M059J (cell line): ENCODE data around the gene TAX1BP3. TPM values are rescaled to one million over a fixed set of nuclear protein-coding genes. Genes with fewer than 3 reads are reported as not detected.
A peak's percentile ranks its signal among the peaks of the same experiment; 100 is the strongest.

Experiments used
- DNase-seq: peaks from one replicate; pipeline ENCODE4 v3.0.0-alpha.2; 2012; ENCODE audit warnings: low read depth
- total RNA-seq: library from RNA; depleted of rRNA; stranded (reverse); fragments of >200 nt; shearing (Covaris generic); gene quantifications from 2 replicates; pipeline ENCODE4 v1.2.3, GENCODE V29; 2014

Gene TAX1BP3
- total RNA-seq, 1 experiment from 2014 or later: 243 TPM

DNA sequence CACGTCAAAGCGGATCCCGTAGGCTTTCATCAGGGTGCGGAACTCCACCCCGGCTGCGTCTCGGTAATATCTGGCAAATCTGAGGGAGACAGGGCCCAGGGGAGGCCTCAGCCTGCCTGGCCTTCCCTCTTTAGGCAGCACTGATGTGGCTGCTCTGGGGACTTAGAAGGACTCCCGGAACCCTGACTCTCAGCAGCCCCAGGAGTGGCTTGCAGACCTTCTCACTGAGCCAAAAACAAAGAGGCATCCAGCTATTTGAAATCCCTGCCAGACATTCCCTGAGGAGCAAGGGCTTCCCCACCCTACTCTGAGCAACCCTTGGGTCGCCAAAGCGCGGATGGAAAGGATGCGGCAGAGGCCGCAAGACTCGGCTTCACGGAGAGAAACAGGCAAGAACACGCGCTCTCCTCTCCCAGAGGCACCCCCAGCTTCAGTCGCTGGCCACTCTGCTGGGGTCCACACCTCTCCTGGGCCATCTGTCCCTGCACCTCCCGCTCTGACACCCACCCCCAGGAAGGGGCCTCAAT, 19.7 kb upstream of the TAX1BP3 start:
- no peak for DNase-seq

DNA sequence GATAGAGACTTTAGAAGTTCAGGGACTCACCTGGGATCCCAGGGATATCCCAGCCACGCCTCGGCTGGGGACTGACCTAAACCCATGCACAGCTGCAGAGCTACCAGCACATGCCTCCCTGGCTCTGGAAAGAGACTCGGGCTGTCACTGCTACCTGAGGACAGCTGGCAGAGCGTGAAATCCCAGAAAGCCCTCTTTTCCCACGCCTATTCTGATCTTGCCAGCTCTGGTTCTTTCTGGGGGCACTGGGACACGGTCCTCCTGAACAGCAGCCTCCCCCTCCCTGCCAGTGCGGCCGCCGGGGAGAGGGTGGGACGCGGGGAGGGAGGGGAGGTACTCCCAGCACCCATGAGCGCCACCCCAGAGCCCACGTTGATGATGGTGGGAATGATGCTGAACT, 16.8 kb upstream of the TAX1BP3 start:
- DNase-seq: no peak

DNA sequence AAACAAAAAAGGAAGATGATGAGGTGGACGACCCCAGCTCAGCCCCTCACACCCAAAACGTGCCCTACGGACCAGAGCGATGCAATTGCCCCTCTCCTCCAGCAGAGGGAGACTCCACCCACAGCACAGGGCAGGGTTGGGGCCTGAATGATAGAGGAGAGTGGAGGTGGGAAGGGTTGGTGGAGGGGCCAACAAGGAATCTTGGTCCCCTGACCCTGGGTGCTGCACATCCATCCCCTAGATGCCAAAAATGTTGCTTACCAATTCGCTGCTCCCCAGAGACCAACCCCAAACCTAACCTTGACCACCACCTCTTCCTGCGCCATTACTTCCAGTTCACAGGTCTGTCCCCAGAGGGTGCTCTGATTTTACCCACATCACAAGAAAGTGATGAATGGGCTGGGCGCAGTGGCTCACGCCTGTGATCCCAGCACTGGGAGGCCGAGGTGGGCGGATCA, 14.7 kb upstream of the TAX1BP3 start:
- no peak for DNase-seq

DNA sequence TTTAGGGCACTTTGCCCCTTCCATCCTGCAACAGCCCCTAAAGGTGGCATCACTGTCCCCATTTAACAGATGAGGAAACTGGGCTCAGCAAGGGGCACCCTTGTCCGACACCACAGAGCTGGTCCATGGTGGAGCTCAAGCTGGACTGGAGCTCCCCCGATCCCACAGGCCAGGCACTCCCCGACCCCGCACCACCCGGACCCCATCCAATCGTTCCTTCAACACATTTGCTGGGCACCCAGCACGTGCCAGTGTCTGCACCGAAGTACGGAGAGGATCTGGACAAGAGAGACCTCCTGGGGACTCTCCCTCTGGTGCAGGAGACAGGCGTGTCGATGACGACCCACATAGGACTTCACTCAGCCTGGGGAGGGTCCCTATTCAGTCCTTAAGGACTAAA, 13.7 kb upstream of the TAX1BP3 start:
- no peak for DNase-seq

DNA sequence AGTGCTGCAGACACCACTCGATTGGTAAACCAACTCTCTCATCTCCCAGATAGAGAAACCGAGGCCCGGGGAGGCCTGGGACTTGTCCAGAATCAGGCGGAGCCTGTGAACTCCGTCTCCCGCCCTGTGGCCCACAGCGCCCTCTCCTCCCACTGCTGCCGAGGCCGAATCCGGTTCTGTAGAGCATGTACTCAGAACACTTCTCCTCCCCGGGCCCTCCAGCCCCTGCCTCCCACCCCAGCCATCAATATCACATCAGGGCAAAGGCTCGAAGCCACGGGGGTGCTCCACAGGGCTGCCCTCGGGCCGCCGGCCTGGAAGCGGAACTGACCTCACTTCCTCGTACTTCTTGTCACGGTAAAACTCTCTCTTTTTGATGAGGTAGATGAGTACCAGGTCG, 13.2 kb upstream of the TAX1BP3 start:
- DNase-seq: no peak

DNA sequence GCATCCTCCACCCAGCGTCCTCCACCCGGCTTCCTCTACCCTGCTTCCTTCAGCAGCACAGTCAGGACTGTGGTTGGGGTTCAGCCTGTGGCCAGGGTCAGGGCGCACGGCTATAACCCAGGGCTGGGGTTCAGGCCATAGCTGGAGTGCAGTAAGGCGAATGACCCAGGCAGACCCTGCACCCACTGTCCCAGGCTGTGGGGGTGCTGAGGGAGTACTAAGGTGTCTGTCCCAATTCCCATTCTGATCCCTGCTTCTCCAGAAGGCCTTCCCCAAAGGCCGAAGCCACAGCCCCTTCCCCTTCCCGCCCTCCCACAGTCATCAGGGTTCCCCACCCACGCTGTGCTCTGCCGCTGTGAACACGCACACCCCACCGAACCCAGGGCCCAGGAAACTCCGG, 12.7 kb upstream of the TAX1BP3 start:
- DNase-seq: no peak

DNA sequence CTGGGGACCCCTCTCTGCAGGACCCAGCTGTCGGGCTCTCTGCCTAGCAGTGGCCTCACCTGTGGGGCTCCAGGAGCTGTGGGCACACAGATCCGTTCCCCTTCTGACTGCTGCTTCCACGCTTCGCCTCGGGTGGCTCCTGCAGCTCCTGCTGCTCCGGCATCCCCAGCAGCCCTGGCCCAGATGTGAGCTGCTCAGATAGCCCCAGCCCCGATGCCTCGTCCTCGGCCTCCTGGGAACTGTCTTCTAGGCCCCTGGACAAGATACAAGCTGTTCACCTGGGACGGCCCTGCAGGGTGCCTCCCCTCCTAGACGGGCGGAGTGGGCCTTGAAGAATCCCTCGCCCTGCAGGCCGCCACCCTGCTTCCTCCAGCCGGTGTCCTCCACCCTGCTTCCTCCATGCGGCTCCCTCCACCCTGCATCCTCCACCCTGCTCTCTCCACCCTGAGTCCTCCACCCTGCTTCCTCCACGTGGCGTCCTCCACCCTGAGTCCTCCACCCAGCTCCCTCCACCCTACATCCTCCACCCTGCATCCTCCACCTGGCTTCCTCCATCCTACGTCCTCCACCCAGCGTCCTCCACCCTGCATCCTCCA, 11.3 kb upstream of the TAX1BP3 start:
- no peak for DNase-seq

DNA sequence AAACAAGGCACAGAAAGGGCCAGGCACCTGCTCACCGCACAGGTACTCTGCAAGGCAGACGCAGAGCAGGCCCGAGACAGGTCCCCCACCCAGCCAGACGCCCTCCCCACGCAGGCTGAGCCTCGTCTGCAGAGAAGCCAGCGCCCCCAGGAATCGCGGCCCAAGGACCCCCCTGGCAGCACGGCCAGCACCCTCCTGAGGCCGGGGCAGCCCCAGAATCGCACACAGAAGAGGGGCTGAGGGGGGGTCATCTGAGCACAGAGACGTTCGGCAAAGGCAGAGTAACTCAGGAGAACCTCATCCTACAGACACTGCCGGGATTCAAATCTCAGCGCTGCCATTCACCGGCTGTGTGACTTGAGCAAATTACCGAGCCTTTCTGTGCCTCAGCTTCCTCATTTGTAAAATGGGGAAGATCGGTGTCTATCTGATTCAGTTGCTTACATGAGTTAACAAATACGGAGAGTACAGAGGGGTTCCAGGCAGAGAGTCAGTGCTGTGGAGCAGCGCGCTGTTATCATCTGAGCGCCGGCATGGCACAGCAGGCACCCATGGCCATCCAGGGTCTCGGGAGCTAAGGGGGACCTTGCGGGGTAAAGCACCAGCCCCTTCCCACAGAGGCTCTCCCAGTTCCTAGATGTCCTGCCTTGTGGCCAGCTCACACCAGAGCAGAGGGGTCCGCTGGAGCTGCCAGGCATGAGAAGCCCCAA, 10.6 kb upstream of the TAX1BP3 start:
- DNase-seq: no peak

DNA sequence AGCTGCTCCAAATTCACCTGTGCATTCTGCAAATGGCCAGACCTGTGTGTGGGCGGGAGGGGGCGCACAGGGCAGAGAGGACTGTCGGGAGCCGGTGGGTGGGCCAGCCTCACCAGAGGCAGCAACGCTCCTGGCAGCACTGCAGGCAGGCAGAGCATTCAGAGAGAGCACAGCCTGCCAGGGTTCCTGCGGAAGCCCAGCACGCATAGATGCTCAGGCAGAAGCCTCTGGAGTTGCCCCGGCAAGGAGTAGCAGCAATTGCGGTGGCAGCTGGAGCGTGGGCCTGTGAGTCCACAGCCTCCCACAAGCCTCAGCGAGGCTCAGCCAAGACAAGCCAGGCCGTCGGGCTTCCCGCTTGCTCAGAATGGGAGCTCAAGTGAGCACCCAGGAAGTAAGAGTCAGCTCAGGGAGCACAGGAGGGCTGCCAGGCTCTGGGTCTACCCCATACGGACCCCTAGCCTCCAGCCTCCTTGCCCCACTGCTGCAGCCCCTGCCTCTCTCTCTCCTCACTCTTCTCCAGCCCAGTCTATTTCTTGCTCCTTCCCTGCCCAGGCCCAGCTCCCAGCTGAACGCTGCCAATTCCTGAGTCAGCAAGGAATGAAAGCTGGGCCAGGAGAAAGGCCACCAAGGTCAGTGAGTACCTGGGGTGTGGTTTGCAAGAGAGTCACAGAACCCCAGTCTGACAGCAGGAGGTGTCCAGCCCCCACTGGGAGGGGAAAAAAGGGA, 9.9 kb upstream of the TAX1BP3 start:
- DNase-seq: peak; percentile 58

DNA sequence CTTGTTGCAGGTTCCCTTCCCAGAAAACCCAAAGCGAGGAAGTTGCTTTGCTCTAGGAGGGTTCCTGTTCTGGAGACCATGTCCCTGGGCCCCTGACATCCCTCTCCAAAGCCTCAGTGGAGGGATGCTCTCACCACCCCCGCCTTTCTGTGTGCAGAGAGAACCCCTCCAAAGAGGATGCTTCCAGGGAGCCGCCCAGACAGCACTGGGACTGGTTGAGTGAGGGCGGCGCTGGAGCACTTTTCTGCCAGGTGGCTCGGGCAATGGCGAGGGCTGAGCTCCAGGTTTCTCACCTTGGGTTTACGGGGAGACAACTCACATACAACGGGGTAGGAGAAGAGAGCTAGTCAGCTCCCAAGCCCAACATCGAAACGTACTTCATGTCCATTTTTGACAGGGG, 7.5 kb upstream of the TAX1BP3 start:
- DNase-seq: no peak

DNA sequence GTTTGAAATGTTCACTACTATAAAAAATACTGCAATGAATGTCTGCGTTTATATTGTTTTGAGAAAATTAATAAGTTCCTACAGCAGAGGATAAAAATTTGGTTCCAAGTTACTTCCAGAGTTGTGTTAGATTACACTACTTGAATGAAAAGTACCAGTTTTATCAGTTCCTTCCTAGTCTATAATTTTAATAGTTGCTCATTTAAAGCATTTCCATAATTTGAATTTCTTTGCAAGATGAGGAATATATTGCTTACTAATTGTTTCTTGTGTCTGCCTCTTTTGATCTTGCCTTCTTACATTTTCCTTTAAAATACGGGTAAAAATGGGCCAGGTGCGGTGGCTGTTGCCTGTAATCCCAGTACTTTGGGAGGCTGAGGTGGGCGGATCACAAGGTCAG, 4.2 kb upstream of the TAX1BP3 start:
- DNase-seq: no peak

DNA sequence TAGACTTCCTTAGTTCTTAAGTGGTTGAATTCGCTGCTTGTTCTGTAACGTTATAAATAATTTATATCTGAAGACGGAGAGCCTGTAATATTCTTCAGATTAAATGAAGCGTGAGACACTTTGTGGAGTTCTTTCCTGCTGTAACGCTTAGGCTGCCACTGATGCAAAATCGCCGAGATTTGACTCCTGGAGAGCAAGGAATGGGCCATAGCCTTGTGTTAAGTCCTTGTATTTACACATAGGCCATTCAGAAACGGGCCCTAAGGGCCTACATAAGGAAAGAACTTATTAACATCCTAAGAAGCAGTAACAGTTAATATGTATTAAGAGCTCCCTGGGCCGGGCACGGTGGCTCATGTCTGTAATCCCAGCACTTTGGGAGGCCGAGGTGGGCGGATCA, 1.2 kb upstream of the TAX1BP3 start:
- no peak for DNase-seq

DNA sequence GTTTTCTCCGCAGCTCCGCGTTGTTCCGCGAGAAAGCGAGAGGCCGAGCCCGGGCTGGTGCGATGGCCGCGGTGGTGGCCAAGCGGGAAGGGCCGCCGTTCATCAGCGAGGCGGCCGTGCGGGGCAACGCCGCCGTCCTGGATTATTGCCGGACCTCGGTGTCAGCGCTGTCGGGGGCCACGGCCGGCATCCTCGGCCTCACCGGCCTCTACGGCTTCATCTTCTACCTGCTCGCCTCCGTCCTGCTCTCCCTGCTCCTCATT, 638 bp upstream of the TAX1BP3 start:
- DNase-seq: no peak

DNA sequence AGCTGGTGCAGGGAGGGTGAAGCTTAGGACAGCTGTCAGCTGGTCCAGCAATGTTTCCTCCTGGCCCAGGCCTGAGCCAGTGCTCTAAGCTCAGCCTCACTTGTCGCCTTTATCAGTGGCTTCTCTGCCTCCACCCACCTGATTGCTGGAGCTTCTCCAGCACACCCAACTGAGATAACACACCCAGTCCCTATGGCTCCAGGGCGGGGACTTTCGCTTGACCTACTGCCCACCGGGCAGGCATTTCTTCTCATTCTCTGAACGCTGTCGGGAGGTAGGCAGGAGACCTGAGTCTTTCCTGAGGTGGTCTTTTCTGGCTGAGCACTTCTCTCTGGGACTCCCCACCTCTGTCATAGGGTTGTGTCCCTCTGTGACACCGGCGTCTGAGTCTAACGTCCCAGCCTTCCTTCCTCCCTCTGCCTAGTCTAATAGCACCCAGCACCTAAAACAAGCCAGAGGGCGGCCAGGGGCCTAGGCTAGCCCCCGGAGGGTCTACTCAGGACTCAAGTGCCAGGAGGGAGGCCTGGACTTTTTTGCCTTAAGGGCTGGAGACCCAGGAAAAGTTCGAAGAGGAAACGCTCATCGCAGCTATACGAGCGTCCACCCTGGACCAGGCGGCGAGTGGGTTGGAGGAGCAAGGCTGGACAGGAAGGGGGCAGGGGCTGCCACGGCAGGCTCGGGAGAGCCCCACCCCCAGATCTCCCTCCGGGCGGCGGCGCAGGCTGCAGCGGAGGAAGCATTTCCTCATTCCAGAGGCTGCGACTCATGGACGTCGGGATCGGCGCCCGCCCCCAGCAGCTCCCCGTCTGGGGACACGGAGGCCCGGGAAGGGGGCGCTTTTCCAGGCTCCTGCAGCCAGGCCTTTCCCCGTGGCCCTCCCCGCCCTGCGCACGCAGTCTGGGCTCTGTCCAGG, 756 bp downstream of the TAX1BP3 start:
- peak; percentile 88 for DNase-seq

DNA sequence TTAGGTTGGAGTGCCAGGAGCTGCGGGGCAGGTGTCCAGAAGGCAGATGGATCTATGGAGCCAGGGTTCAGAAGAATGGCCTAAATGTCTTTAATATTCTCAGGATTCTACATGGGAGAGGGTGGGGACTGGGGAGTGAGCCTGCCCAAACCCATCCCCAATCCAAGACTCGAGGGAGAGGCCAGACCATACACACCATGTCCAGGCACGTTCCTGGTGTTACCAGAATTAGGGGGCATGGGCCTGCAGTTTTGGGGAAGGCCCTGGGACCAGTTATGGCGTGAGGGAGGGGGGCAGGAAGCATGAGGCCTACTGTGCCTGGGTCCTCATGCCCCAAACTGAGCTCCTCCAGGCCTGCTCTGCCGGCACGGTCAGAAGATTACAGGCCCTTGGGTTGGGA, 1.9 kb downstream of the TAX1BP3 start:
- DNase-seq: no peak

DNA sequence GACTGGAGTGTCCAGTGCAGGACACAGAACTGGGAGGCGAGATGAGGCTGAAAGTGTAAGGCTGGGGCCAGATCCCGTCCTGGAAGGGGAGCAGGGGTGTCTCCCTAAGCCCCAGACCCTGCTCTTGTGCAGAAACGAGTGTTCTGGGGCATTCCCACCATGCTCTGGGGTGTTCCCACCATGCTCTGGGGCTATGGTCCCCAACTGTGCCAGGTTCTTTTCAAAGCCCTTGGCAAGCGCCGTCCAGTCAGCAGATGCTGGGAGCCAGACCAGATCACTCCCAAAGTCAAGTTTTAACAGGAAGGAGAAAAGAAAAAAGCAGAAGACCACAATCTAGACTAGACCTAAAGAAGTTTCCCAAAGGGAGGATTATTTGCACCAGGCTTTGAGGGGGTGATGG, 2.5 kb downstream of the TAX1BP3 start:
- DNase-seq: no peak

DNA sequence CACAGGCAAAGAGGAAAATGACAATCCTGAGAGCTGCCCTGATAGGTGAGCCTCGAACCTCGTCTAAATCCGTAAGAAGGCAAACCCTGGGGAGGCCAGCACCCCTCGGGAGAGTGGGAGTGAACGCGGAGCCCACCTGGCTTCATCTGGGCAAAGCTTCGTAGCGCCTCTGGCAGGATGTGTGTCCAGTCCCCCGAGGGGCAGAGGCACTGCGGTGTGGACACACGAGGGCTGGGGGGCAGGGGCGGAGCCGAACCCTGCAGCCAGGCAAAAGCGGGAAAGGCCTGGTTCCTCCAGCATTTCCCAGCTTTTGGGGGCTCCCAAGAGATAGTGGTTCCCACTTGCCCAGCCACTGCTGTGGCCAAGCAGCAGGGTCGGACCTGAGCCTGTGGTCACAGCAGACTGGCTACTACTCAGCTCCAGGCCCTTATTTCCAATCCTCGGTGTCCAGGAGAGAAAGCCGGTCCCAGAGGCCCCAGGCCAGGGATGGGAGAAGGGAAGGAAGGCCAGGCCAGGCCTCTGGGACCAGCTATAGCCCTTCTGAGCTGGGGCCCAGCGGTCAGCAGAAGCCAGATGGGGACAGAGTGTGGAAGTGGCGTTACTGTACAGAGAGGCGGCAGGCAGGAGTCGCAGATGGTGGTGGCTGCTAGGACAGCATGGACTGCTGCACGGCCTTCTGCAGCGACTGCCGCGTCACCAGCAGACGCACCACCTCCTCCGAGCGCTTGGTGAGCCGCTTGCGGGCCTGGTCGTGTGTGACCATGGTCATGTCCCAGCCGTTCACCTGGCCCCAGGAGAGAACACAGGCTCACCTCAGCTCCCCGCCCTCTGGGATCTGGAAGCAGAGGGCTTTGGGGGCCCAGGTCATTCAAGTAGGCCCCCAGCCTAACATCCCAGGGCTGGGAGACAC, 5.0 kb downstream of the TAX1BP3 start:
- DNase-seq: no peak

DNA sequence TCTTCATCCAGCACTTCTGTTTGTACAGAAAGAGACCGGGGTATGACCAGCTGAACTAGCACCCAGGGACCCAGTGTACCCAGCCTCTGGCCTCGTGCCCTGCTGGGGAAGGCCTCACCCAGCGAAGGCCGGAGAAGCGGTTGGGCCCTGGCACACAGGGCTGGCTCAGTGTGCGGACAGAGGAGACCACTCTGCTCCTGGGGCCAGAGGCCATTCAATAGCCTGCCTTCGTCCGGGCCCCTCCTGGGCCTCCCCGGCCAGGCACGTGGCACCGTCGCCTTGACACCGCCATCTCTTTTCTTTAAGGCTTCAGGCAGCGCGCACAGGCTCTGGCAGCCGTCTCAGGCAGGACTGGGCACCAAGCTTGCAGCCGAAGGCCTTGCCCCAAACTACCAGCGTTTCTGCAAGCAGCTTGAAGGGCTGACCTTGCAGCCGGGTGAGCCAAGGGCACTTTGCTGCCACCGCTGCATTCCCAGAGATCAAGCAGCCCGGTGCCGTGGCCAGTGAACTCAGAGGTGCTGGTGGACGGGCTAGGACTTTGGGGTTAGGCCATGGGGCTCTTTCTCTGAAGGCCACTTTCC, 8.0 kb downstream of the TAX1BP3 start:
- DNase-seq: no peak

DNA sequence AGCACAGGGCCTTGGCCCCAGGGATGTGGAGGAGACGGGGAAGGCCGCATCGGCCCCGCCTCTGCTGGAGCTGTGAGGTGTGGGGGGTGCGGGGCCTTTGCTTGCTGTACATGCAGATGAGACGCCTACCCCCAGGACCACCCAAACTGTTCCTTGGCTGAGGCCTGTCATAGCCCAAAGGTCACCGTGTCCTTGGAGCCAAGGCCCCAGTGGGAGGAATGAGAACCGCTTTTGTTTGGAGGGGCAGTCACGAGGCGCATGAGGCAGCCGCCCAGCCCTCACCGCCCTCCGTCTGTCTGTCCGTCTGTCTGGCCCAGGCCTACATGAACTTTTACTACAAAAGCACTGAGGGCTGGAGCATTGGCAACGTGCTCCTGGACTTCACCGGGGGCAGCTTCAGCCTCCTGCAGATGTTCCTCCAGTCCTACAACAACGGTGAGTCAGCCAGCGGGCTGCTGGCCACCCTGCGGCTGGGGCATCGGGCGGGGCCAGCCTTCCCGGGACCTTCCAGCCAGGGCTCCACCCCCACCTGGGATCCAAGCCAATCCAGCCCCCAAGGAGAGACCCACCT, 8.8 kb downstream of the TAX1BP3 start:
- DNase-seq: peak; percentile 85

DNA sequence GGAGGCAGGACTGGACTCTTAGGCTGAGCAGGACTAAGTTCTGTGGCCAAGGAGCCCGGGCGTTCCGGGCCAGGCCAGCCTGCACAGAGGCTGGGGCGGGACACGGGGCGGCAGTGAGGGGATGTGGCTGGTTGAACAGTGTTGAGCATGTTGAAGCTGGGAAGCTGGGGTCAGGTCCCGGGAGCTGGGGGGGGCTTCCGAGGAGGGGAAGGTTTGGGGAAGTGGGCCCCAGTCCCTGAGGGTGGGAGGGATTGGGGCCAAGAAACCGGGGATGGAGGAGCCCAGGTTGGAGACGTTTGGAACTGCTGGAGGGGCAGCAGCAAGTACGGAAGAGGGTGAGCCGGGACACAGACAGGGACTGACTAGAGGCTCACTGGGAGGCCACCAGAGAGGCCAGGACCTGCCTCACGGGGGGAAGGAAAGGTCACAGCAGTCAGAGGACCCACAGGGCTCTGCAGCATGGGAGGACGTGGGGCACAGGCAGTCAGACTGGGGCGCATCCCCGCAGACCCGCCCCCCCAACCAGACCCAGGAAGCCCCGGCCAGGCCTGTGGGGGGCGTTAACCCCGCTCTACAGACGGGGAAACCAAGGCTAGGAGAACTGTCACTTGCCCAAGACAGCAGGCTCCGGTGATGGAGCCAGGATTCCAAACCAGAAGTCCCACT, 9.5 kb downstream of the TAX1BP3 start:
- DNase-seq: no peak
